ENCODE data around the gene DDX51.

DDX51 gene

DNA sequence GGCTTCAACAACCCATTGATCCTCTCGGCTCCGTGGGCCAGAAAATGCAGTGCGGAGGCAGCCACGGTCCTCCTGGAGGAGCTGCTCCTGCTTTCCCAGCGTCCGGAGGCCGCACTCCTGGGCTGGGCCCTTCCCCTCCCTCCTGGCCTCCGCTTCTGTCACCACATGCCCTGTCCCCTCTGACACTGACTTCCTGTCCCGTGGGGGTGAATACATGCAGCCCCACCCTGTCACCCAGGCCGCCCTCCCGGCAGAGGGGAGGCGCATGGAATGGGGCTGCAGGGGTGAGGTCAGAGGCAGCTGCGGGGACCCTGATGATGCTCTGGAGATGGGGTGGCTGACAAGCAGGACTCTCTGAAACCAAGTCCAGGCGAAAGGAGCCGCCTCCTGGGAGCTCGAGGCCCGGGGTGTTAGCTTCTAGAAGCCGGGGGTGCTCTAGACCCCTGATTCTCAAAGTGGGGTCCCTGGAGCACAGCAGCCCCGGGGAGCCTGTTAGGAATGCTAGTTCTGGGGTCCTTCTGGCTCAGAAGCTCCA, 32.3 kb upstream of the DDX51 start:
- H3K36me3 ChIP-seq (ENCODE audit: control insufficient read depth in 1 of 2, insufficient read depth in 2 of 2, low read length in 2 of 2): no peaks in the 10 kb centered on the region
- no peak overlapping the region for H2BK120ac ChIP-seq (ENCODE audit: insufficient read depth, low read length, poor library complexity)
- no peak overlapping the region for H2BK5ac ChIP-seq (ENCODE audit: low read depth, low read length, poor library complexity)
- no peak overlapping the region for H3K4me2 ChIP-seq (ENCODE audit: low read length)
- no peak overlapping the region for H3K9ac ChIP-seq (ENCODE audit: low read length)
- peaks cover 0 to 5% of the 10 kb centered on the region in 2 experiments for H3K4me1 ChIP-seq (ENCODE audit: control insufficient read depth in 1 of 2, insufficient read depth in 2 of 2, low read length in 2 of 2)
- no peak overlapping the region for H4K8ac ChIP-seq (ENCODE audit: low read depth, low read length)
- no peak overlapping the region for H3K23ac ChIP-seq (ENCODE audit: low read length)
- no peak for DNase-seq
- no peak overlapping the region for H3K18ac ChIP-seq (ENCODE audit: low read length)
- no peak overlapping the region for H3K4me3 ChIP-seq (ENCODE audit: low read depth, low read length)
- H3K9me3 ChIP-seq (ENCODE audit: insufficient read depth, low read depth, low read length): peaks cover 9% of the 10 kb centered on the region
- WGBS (ENCODE audit: extremely low coverage, insufficient coverage, insufficient read length): no CpG with 5 or more reads among the region's 19 CpGs
- no peaks in the 10 kb centered on the region for H3K27me3 ChIP-seq (ENCODE audit: insufficient read depth, low read length)
- no peak overlapping the region for H2AFZ ChIP-seq (ENCODE audit: insufficient read depth, low read length, poor library complexity)
- no peak overlapping the region for H3K27ac ChIP-seq (ENCODE audit: low read depth, low read length)
- no peak overlapping the region for H3K14ac ChIP-seq (ENCODE audit: low read length)
- no peak overlapping the region for H3K4ac ChIP-seq (ENCODE audit: low read depth, low read length)
- H4K91ac ChIP-seq (ENCODE audit: low read depth, low read length): no peak overlapping the region
- H2AK5ac ChIP-seq (ENCODE audit: low read length): no peak overlapping the region
- no peaks in the 10 kb centered on the region for H3K79me2 ChIP-seq (ENCODE audit: control insufficient read depth, insufficient read depth, low read length, poor library complexity)
- H2BK12ac ChIP-seq (ENCODE audit: low read length): no peak overlapping the region
- H4K12ac ChIP-seq (ENCODE audit: low read depth, low read length): no peak overlapping the region
- H3K79me1 ChIP-seq (ENCODE audit: low read length): no peaks in the 10 kb centered on the region

DNA sequence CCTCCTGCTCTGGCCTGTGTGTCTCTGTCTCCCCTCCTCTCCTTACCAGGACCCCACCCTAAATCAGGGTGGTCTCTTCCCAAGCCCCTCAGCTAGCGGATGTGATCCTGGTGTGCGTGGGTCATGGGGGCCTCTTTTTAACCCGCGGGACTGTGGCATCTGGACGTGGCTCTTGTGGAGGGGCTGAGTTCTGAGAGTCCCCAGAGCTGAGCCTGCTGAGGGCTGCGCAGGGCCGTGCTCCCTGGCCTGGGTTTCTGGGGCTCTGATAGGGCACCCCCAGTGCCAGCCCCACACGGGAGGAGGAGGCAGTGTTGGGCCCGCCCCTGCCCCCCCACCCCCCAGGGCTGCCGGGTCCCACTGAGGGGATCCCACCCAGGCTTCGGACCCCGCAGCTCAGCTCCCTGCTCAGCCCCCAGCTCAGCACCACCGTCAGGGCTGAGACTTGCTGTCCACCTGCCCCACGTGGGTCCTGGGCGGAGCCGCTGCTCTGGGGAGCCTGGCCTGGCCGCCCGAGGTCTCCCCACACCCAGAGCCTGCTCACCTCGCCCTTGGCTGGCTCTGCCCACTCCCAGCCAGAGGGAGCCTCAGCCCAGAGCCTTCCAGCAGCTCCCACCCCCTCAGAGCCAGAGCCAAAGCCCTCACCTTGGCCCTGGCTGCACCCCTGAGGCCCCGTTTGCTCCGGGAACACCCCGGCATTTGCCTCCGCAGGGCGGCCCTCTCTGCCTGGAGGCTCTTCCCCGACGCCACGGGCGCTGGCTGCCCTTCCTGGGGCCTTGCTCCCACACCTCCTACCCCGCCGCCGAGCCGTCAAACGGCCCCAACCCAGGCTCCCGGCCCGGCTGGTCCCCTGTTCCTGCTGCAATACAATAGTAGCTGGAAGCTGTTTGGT, 31.6 kb upstream of the DDX51 start:
- Histone ChIP-seq H3K36me3 (ENCODE audit: control insufficient read depth in 1 of 2, insufficient read depth in 2 of 2, low read length in 2 of 2) (no peaks in the 10 kb centered on the region), H4K8ac (ENCODE audit: low read depth, low read length) (no peak overlapping the region), H3K14ac (ENCODE audit: low read length) (no peak overlapping the region), H2AK5ac (ENCODE audit: low read length) (no peak overlapping the region), H3K4ac (ENCODE audit: low read depth, low read length) (no peak overlapping the region), H3K4me3 (ENCODE audit: low read depth, low read length) (no peak overlapping the region), H3K9ac (ENCODE audit: low read length) (no peak overlapping the region), H2AFZ (ENCODE audit: insufficient read depth, low read length, poor library complexity) (no peak overlapping the region), H3K27me3 (ENCODE audit: insufficient read depth, low read length) (no peaks in the 10 kb centered on the region), H3K4me1 (ENCODE audit: control insufficient read depth in 1 of 2, insufficient read depth in 2 of 2, low read length in 2 of 2) (peaks cover 0 to 5% of the 10 kb centered on the region in 2 experiments), H4K12ac (ENCODE audit: low read depth, low read length) (no peak overlapping the region), H3K4me2 (ENCODE audit: low read length) (no peak overlapping the region), H3K27ac (ENCODE audit: low read depth, low read length) (no peak overlapping the region), H2BK5ac (ENCODE audit: low read depth, low read length, poor library complexity) (no peak overlapping the region), H2BK12ac (ENCODE audit: low read length) (no peak overlapping the region), H3K9me3 (ENCODE audit: insufficient read depth, low read depth, low read length) (peaks cover 4% of the 10 kb centered on the region), H4K91ac (ENCODE audit: low read depth, low read length) (no peak overlapping the region), H3K79me2 (ENCODE audit: control insufficient read depth, insufficient read depth, low read length, poor library complexity) (no peaks in the 10 kb centered on the region), H3K18ac (ENCODE audit: low read length) (no peak overlapping the region), H3K23ac (ENCODE audit: low read length) (no peak overlapping the region), H3K79me1 (ENCODE audit: low read length) (no peaks in the 10 kb centered on the region), H2BK120ac (ENCODE audit: insufficient read depth, low read length, poor library complexity) (no peak overlapping the region)
- WGBS (ENCODE audit: extremely low coverage, insufficient coverage, insufficient read length): no CpG with 5 or more reads among the region's 35 CpGs
- DNase-seq: no peak

DNA sequence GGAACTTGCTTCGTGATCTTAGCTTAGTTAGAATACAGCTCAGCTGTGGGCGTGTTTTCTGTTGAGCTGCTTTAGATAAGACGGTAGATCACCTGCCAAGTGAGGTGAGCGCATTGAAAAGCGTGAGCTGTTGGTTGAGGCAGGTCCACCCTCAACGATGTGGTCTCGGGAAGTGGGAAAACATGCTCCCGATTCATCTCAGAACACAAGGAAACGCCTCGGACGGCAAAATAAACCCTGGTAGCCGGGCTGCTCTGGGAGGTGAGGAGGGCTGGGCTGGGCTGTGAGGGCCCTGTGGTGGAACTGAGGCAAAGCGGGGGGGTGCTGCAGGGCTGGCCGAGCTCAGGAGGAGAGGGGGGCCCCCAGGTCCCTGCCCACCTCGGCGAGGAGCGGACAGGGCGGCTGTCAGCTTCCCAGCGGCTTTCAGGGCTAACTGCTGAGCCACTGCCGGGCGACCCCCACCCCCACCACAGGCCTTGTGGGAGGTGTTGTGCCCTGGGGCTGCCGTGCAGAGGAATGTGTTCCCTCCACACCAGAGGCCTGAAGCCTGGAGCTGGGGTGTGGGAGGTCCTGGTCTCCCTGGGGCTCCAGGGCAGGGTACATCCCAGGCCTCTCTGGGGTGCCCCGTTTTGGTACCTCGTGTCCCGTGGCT, 30.8 kb upstream of the DDX51 start:
- H3K79me2 ChIP-seq (ENCODE audit: control insufficient read depth, insufficient read depth, low read length, poor library complexity): no peaks in the 10 kb centered on the region
- H4K8ac ChIP-seq (ENCODE audit: low read depth, low read length): no peak overlapping the region
- H3K4ac ChIP-seq (ENCODE audit: low read depth, low read length): no peak overlapping the region
- H3K27ac ChIP-seq (ENCODE audit: low read depth, low read length): no peak overlapping the region
- no peak overlapping the region for H2AFZ ChIP-seq (ENCODE audit: insufficient read depth, low read length, poor library complexity)
- DNase-seq: no peak
- H3K36me3 ChIP-seq (ENCODE audit: control insufficient read depth in 1 of 2, insufficient read depth in 2 of 2, low read length in 2 of 2): no peaks in the 10 kb centered on the region
- no peak overlapping the region for H2BK12ac ChIP-seq (ENCODE audit: low read length)
- no peak overlapping the region for H4K91ac ChIP-seq (ENCODE audit: low read depth, low read length)
- no peak overlapping the region for H2BK5ac ChIP-seq (ENCODE audit: low read depth, low read length, poor library complexity)
- WGBS (ENCODE audit: extremely low coverage, insufficient coverage, insufficient read length): no CpG with 5 or more reads among the region's 25 CpGs
- H3K9me3 ChIP-seq (ENCODE audit: insufficient read depth, low read depth, low read length): peaks cover 2% of the 10 kb centered on the region
- H3K79me1 ChIP-seq (ENCODE audit: low read length): no peaks in the 10 kb centered on the region
- H4K12ac ChIP-seq (ENCODE audit: low read depth, low read length): no peak overlapping the region
- no peak overlapping the region for H3K4me2 ChIP-seq (ENCODE audit: low read length)
- no peak overlapping the region for H2AK5ac ChIP-seq (ENCODE audit: low read length)
- no peak overlapping the region for H3K23ac ChIP-seq (ENCODE audit: low read length)
- no peak overlapping the region for H2BK120ac ChIP-seq (ENCODE audit: insufficient read depth, low read length, poor library complexity)
- no peak overlapping the region for H3K4me3 ChIP-seq (ENCODE audit: low read depth, low read length)
- H3K27me3 ChIP-seq (ENCODE audit: insufficient read depth, low read length): no peaks in the 10 kb centered on the region
- H3K9ac ChIP-seq (ENCODE audit: low read length): no peak overlapping the region
- H3K18ac ChIP-seq (ENCODE audit: low read length): no peak overlapping the region
- H3K14ac ChIP-seq (ENCODE audit: low read length): no peak overlapping the region
- peaks cover 0 to 5% of the 10 kb centered on the region in 2 experiments for H3K4me1 ChIP-seq (ENCODE audit: control insufficient read depth in 1 of 2, insufficient read depth in 2 of 2, low read length in 2 of 2)

DNA sequence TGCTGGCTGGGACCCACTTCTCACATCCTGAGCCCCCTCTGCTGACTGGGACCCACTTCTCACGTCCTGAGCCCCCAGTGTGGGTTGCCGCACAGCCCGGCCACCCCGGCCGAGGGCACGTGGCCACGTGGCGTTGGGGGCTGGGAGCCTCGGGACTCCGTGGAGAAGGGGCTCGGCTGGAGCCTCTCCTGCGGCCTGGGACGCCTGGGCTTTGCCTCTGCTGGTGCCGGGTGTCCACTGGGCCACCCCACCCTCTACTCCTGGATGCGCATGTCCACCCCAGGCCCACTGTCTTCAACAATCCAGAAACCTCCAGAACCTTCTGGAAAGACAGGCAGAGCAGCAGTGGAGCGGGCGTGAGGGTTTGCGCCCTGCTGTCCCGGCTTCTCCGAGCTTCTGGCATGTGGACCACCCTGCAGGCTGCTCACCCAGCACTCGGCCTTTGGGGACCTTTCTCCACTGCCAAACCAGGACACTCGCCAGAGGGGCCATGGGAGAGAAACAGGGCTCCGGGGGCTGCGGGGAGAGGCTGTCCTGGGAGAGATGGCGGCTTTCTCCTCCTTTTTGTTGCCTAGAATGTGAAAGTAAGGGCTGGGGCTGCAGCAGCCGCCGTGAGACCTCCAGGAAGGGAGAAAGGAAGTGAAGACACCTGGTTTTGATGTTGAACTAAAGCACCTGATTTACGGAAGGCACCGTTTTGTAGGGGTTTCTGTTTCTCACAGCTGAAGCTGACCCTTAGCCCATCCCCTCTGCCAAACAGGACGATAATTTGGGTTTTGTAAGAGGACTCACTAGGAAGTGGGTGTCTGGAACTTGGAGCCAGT, 30.1 kb upstream of the DDX51 start:
- no peaks in the 10 kb centered on the region for H3K27me3 ChIP-seq (ENCODE audit: insufficient read depth, low read length)
- no peak overlapping the region for H2AK5ac ChIP-seq (ENCODE audit: low read length)
- no peak overlapping the region for H3K4me3 ChIP-seq (ENCODE audit: low read depth, low read length)
- H3K79me2 ChIP-seq (ENCODE audit: control insufficient read depth, insufficient read depth, low read length, poor library complexity): no peaks in the 10 kb centered on the region
- H4K91ac ChIP-seq (ENCODE audit: low read depth, low read length): no peak overlapping the region
- no peak overlapping the region for H4K12ac ChIP-seq (ENCODE audit: low read depth, low read length)
- no CpG with 5 or more reads among the region's 30 CpGs for WGBS (ENCODE audit: extremely low coverage, insufficient coverage, insufficient read length)
- no peak overlapping the region for H2BK5ac ChIP-seq (ENCODE audit: low read depth, low read length, poor library complexity)
- H3K36me3 ChIP-seq (ENCODE audit: control insufficient read depth in 1 of 2, insufficient read depth in 2 of 2, low read length in 2 of 2): no peaks in the 10 kb centered on the region
- no peak overlapping the region for H4K8ac ChIP-seq (ENCODE audit: low read depth, low read length)
- no peak overlapping the region for H2AFZ ChIP-seq (ENCODE audit: insufficient read depth, low read length, poor library complexity)
- DNase-seq: no peak
- H2BK12ac ChIP-seq (ENCODE audit: low read length): no peak overlapping the region
- no peak overlapping the region for H2BK120ac ChIP-seq (ENCODE audit: insufficient read depth, low read length, poor library complexity)
- no peaks in the 10 kb centered on the region for H3K79me1 ChIP-seq (ENCODE audit: low read length)
- peaks cover 0 to 5% of the 10 kb centered on the region in 2 experiments for H3K4me1 ChIP-seq (ENCODE audit: control insufficient read depth in 1 of 2, insufficient read depth in 2 of 2, low read length in 2 of 2)
- H3K9ac ChIP-seq (ENCODE audit: low read length): no peak overlapping the region
- H3K4me2 ChIP-seq (ENCODE audit: low read length): no peak overlapping the region
- H3K4ac ChIP-seq (ENCODE audit: low read depth, low read length): no peak overlapping the region
- no peak overlapping the region for H3K14ac ChIP-seq (ENCODE audit: low read length)
- no peaks in the 10 kb centered on the region for H3K9me3 ChIP-seq (ENCODE audit: insufficient read depth, low read depth, low read length)
- H3K18ac ChIP-seq (ENCODE audit: low read length): no peak overlapping the region
- H3K27ac ChIP-seq (ENCODE audit: low read depth, low read length): no peak overlapping the region
- H3K23ac ChIP-seq (ENCODE audit: low read length): no peak overlapping the region
